HL-60 (cell line): ENCODE data around the gene KRT39.

Source experiments
- DNase-seq, 2 experiments: peaks; one replicate each; pipeline ENCODE4 v3.0.0-alpha.2; 2010 to 2020; ENCODE audit warnings: low read depth in 1 of 2, low spot score in 1 of 2
- H3K27ac ChIP-seq: fragments of 250-450 bp; sonication (Bioruptor Pico); replicated peaks from 2 replicates; pipeline ENCODE4 v1.5.1; 2020; ENCODE audit warnings: mild to moderate bottlenecking, moderate library complexity
- H3K27me3 ChIP-seq: fragments of 250-450 bp; sonication (Bioruptor Pico); 2 replicates; pipeline ENCODE4 v1.5.1; 2021; ENCODE audit warnings: mild to moderate bottlenecking, moderate library complexity; ENCODE audit not compliant: insufficient read depth, poor library complexity, severe bottlenecking
- H3K4me3 ChIP-seq: replicated peaks from 2 replicates; pipeline ENCODE4 v1.5.1; 2011; ENCODE audit warnings: mild to moderate bottlenecking, control low read depth, low read length; ENCODE audit not compliant: insufficient read depth
- CTCF ChIP-seq: IDR thresholded peaks from one replicate; pipeline ENCODE4 v1.5.1; 2011; ENCODE audit warnings: low read length, control low read depth, inconsistent platforms; ENCODE audit not compliant: insufficient read depth
- GABPA ChIP-seq: IDR thresholded peaks from 2 replicates; pipeline ENCODE4 v1.6.1; 2012; ENCODE audit warnings: low read depth
- POLR2AphosphoS5 ChIP-seq: IDR thresholded peaks from 2 replicates; pipeline ENCODE4 v1.6.1; 2012; ENCODE audit warnings: low read depth
- REST ChIP-seq: IDR thresholded peaks from 2 replicates; pipeline ENCODE4 v1.6.1; 2012; ENCODE audit warnings: low read depth; ENCODE audit not compliant: insufficient replicate concordance
- SPI1 ChIP-seq: IDR thresholded peaks from 2 replicates; pipeline ENCODE4 v1.6.1; 2012; ENCODE audit warnings: low read depth, mild to moderate bottlenecking, borderline replicate concordance

Gene KRT39

GRCh38 chr17:40937384-40937819 is 29.3 kb downstream of the KRT39 start, which contains the start of gene KRT23:
KRT23 (minus strand) TSS chr17:40937646; CDS start chr17:40936603, 1,043 bp downstream.
- Histone ChIP-seq H3K27ac (no peak within 1 kb of the TSS), H3K27me3 (no peaks in the 10 kb centered on the region), H3K4me3 (no peak within 1 kb of the TSS)
- DNase-seq = no peak
- no peak for TF ChIP-seq GABPA
- no peak for TF ChIP-seq SPI1
- no peak for TF ChIP-seq CTCF
- TF ChIP-seq POLR2AphosphoS5 = no peak
- TF ChIP-seq REST = no peak

GRCh38 chr17:40936976-40937375 is 29.8 kb downstream of the KRT39 start:
- H3K27ac ChIP-seq = no peak overlapping the region
- TF ChIP-seq REST (no peak), CTCF (no peak), POLR2AphosphoS5 (no peak), GABPA (no peak), SPI1 (no peak)
- no peaks in the 10 kb centered on the region for H3K27me3 ChIP-seq
- no peak for DNase-seq
- no peak overlapping the region for H3K4me3 ChIP-seq

- TF ChIP-seq POLR2AphosphoS5 (no peak), CTCF (no peak), SPI1 (no peak), GABPA (no peak), REST (no peak)
- peak in 1 of 2 experiments; percentile 5 for DNase-seq
- Histone ChIP-seq H3K4me3 (no peak overlapping the region), H3K27me3 (no peaks in the 10 kb centered on the region), H3K27ac (no peak overlapping the region)
These were observed 30.2 kb downstream of the KRT39 start for GRCh38 chr17:40936437-40936971.
